Measurements from ENCODE around the gene CLGN.

Gene CLGN

DNA sequence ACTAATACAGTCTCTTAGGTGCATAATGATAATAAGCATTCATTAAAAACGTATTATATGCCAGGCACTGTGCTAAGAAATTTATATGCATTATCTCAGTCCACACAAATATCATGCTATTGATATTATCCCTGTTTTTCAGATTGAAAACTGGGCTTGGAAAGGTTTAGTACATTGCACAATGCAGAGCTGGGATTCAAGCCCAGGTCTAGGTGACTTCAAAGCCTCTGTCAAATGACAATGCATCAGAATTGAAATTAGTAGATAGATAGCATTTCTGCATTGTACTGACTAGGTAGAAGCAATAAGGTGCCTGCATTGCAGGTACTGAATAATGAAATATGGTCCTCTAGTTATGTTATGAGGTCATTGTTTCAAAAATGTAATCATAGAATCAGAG, 72.2 kb downstream of the CLGN start:
- Histone ChIP-seq H2AFZ (ENCODE audit: low read length) (no peak overlapping the region), H3F3A (ENCODE audit: low read depth) (no peaks in the 10 kb centered on the region), H3K4me3 (ENCODE audit: low read length, poor library complexity, severe bottlenecking) (no peak overlapping the region), H3K9me2 (replicated peaks; ENCODE audit: low read depth, low read length) (no peaks in the 10 kb centered on the region), H3K9ac (ENCODE audit: low read depth, low read length, poor library complexity, severe bottlenecking) (no peak overlapping the region), H3K36me3 (ENCODE audit: insufficient read depth, low read length) (no peaks in the 10 kb centered on the region), H3K9me3 (ENCODE audit: insufficient read depth, low read depth, low read length) (no peaks in the 10 kb centered on the region), H3K27me3 (ENCODE audit: insufficient read depth, low read length, poor library complexity, severe bottlenecking) (no peaks in the 10 kb centered on the region), H4K20me1 (ENCODE audit: insufficient read depth, low read length, poor library complexity, severe bottlenecking) (no peaks in the 10 kb centered on the region), H3K4me2 (ENCODE audit: low read depth, low read length, poor library complexity, severe bottlenecking) (no peak overlapping the region), H3K4me1 (ENCODE audit: insufficient read depth, low read length, poor library complexity, severe bottlenecking) (peaks cover 26% of the 10 kb centered on the region), H3K79me2 (ENCODE audit: insufficient read depth, low read length) (no peaks in the 10 kb centered on the region)
- TF ChIP-seq, protein P1, sequence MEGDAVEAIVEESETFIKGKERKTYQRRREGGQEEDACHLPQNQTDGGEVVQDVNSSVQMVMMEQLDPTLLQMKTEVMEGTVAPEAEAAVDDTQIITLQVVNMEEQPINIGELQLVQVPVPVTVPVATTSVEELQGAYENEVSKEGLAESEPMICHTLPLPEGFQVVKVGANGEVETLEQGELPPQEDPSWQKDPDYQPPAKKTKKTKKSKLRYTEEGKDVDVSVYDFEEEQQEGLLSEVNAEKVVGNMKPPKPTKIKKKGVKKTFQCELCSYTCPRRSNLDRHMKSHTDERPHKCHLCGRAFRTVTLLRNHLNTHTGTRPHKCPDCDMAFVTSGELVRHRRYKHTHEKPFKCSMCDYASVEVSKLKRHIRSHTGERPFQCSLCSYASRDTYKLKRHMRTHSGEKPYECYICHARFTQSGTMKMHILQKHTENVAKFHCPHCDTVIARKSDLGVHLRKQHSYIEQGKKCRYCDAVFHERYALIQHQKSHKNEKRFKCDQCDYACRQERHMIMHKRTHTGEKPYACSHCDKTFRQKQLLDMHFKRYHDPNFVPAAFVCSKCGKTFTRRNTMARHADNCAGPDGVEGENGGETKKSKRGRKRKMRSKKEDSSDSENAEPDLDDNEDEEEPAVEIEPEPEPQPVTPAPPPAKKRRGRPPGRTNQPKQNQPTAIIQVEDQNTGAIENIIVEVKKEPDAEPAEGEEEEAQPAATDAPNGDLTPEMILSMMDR (conservative IDR thresholded peaks at IDR 0.05; ENCODE audit: low read length) = no peak
- TF ChIP-seq EZH2phosphoT487 (IDR thresholded peaks at IDR 0.05; ENCODE audit: borderline replicate concordance) = no peak

DNA sequence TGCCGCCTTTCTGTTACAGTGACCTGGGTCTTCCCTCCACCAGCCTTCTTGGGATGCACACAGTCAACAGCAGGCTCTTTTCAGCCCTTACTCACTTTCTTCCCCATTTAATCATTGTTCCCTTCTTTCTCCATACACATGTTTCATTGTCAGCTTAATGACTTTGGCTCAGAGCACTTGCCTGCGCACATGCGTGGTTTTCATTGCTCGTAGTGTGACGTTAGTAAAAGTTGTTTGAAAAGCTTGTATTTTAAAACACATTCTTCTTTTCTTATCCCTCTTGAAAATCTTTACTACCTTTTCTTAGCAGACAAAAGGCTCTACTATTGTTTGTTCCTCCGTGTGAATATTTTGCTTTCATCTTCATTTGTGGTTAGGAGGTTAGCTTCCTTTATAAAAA, 73.7 kb downstream of the CLGN start:
- Histone ChIP-seq H3K79me2 (ENCODE audit: insufficient read depth, low read length) (no peaks in the 10 kb centered on the region), H3K4me1 (ENCODE audit: insufficient read depth, low read length, poor library complexity, severe bottlenecking) (peaks cover 21% of the 10 kb centered on the region), H2AFZ (ENCODE audit: low read length) (0 out of 2 replicates have a peak overlapping the region, but pooled peaks have one; percentile 14), H3F3A (ENCODE audit: low read depth) (no peaks in the 10 kb centered on the region), H3K9me3 (ENCODE audit: insufficient read depth, low read depth, low read length) (no peaks in the 10 kb centered on the region), H3K36me3 (ENCODE audit: insufficient read depth, low read length) (no peaks in the 10 kb centered on the region), H3K4me2 (ENCODE audit: low read depth, low read length, poor library complexity, severe bottlenecking) (peak overlapping the region; percentile 26), H3K9ac (ENCODE audit: low read depth, low read length, poor library complexity, severe bottlenecking) (no peak overlapping the region), H3K27me3 (ENCODE audit: insufficient read depth, low read length, poor library complexity, severe bottlenecking) (no peaks in the 10 kb centered on the region), H4K20me1 (ENCODE audit: insufficient read depth, low read length, poor library complexity, severe bottlenecking) (no peaks in the 10 kb centered on the region), H3K9me2 (replicated peaks; ENCODE audit: low read depth, low read length) (no peaks in the 10 kb centered on the region), H3K4me3 (ENCODE audit: low read length, poor library complexity, severe bottlenecking) (peak overlapping the region; percentile 10)
- no peak for TF ChIP-seq EZH2phosphoT487 (IDR thresholded peaks at IDR 0.05; ENCODE audit: borderline replicate concordance)
- TF ChIP-seq, protein P1 (conservative IDR thresholded peaks at IDR 0.05; ENCODE audit: low read length) = no peak

DNA sequence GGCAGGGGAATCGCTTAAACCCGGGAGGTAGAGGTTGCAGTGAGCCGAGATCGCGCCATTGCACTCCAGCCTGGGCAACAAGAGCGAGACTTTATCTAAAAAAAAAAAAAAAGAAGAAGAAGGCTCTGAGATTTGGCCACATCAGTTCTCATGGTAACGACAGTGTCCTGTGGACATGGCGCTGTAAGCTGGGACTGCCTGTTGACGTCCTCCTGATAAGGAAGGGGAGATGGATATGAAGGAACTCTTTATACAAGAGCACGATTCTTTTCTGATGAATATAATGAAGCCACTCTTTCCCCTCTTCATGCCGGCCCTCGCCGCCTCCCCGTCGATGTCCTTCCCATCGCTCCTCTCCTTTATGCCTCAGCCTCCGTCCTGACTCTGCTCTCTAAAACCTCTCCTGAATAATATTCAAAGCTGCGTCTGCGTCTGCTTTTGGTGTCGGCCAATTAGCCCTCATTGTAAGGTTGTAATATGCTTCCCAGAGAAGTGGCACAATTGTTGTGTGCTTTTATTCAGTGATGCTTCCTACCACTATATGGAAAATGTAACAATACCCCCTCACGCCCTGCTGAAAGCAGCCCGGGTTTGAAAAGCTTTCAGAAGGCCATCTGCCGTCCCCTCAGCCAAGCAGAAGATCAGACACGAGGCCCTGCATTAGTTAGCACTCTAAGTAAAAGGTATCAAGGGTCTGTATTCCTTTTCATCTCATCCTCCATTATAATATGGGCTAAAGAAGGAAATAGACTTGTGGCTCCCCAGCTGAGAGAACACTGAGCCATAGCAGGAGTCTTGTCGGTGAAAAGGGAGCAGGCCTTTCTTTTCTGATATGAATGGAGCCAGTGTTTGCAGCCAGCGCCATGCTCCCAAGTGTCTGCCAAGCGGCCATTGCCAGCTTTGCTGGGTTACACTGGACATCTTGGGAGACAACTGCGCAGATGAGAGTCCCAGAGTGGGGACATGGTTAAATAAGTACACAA, 76.1 kb downstream of the CLGN start:
- H3K4me1 ChIP-seq (ENCODE audit: insufficient read depth, low read length, poor library complexity, severe bottlenecking) = peaks cover 10% of the 10 kb centered on the region
- no peaks in the 10 kb centered on the region for H4K20me1 ChIP-seq (ENCODE audit: insufficient read depth, low read length, poor library complexity, severe bottlenecking)
- no peak overlapping the region for H3K4me2 ChIP-seq (ENCODE audit: low read depth, low read length, poor library complexity, severe bottlenecking)
- no peak overlapping the region for H3K9ac ChIP-seq (ENCODE audit: low read depth, low read length, poor library complexity, severe bottlenecking)
- H2AFZ ChIP-seq (ENCODE audit: low read length) = no peak overlapping the region
- no peaks in the 10 kb centered on the region for H3K9me3 ChIP-seq (ENCODE audit: insufficient read depth, low read depth, low read length)
- no peaks in the 10 kb centered on the region for H3K9me2 ChIP-seq (replicated peaks; ENCODE audit: low read depth, low read length)
- no peak overlapping the region for H3K4me3 ChIP-seq (ENCODE audit: low read length, poor library complexity, severe bottlenecking)
- no peaks in the 10 kb centered on the region for H3K79me2 ChIP-seq (ENCODE audit: insufficient read depth, low read length)
- H3K27me3 ChIP-seq (ENCODE audit: insufficient read depth, low read length, poor library complexity, severe bottlenecking) = no peaks in the 10 kb centered on the region
- H3K36me3 ChIP-seq (ENCODE audit: insufficient read depth, low read length) = no peaks in the 10 kb centered on the region
- H3F3A ChIP-seq (ENCODE audit: low read depth) = no peaks in the 10 kb centered on the region
- no peak for TF ChIP-seq EZH2phosphoT487 (IDR thresholded peaks at IDR 0.05; ENCODE audit: borderline replicate concordance)
- TF ChIP-seq, protein P1 (conservative IDR thresholded peaks at IDR 0.05; ENCODE audit: low read length) = no peak
